Measurements from ENCODE around the gene SLC6A8.

DNA sequence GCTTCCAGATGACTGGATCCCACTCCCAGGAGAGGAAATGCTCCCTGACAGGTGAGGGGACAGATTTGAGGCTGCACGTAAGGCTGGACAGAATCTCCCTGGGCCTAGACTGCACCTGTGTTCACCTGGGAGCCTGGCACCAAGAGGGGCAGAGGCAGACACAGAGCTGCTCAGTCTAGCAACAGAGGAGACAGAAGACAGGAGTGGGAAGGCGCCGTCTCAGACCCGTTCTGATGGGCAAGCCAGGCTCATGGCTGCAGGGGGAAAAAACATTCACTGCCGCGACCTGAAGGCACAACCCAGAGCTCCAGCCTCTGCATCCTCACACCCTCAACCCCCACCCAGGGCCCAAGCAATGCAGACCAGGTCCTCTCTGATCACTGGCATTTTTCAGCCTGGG is 19.7 kb downstream of the SLC6A8 start:
- no peak for TF ChIP-seq POLR2A (IDR thresholded peaks at IDR 0.05)
- TF ChIP-seq, protein P1, sequence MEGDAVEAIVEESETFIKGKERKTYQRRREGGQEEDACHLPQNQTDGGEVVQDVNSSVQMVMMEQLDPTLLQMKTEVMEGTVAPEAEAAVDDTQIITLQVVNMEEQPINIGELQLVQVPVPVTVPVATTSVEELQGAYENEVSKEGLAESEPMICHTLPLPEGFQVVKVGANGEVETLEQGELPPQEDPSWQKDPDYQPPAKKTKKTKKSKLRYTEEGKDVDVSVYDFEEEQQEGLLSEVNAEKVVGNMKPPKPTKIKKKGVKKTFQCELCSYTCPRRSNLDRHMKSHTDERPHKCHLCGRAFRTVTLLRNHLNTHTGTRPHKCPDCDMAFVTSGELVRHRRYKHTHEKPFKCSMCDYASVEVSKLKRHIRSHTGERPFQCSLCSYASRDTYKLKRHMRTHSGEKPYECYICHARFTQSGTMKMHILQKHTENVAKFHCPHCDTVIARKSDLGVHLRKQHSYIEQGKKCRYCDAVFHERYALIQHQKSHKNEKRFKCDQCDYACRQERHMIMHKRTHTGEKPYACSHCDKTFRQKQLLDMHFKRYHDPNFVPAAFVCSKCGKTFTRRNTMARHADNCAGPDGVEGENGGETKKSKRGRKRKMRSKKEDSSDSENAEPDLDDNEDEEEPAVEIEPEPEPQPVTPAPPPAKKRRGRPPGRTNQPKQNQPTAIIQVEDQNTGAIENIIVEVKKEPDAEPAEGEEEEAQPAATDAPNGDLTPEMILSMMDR (IDR thresholded peaks at IDR 0.05), result no peak
